GM12878 (cell line): Measurements from ENCODE around the gene PSPN. TPM values are rescaled to one million over a fixed set of nuclear protein-coding genes. Genes with fewer than 3 reads are reported as not detected.

ENCODE experiments used
- BACH1 ChIP-seq: fragments of 450-650 bp; IDR thresholded peaks from 2 replicates; pipeline ENCODE4 v1.6.1; 2017; ENCODE audit warnings: mild to moderate bottlenecking, borderline replicate concordance
- BCL11A ChIP-seq: IDR thresholded peaks from 2 replicates; pipeline ENCODE4 v1.6.1; 2011; ENCODE audit warnings: low read depth, low read length
- BMI1 ChIP-seq: fragments of 450-650 bp; IDR thresholded peaks from 2 replicates; pipeline ENCODE4 v1.6.1; 2016; ENCODE audit warnings: mild to moderate bottlenecking, moderate library complexity, borderline replicate concordance
- CEBPZ ChIP-seq: fragments of 150-350 bp; IDR thresholded peaks from 2 replicates; pipeline ENCODE4 v1.6.1; 2016; ENCODE audit warnings: low read depth, low read length
- EGR1 ChIP-seq, 2 experiments: IDR thresholded peaks; 1 replicate in 1 of 2; 2 replicates in 1 of 2; pipeline ENCODE4 v1.6.1; 2011 to 2012; ENCODE audit warnings: low read depth in 2 of 2, low read length in 2 of 2, borderline replicate concordance in 1 of 2, mild to moderate bottlenecking in 1 of 2, moderate library complexity in 1 of 2
- ELK1 ChIP-seq: IDR thresholded peaks from 2 replicates; pipeline ENCODE4 v1.6.1; 2012; ENCODE audit warnings: low read depth, low read length, improper control_type of control experiment
- FOXM1 ChIP-seq: IDR thresholded peaks from 2 replicates; pipeline ENCODE4 v1.6.1; 2012; ENCODE audit warnings: low read depth, mild to moderate bottlenecking, inconsistent platforms, low read length, moderate library complexity
- GABPA ChIP-seq: IDR thresholded peaks from 2 replicates; pipeline ENCODE4 v1.6.1; 2014; ENCODE audit warnings: antibody characterized with exemption, low read depth, mild to moderate bottlenecking, inconsistent platforms
- HCFC1 ChIP-seq: fragments of 150-350 bp; IDR thresholded peaks from 2 replicates; pipeline ENCODE4 v1.6.1; 2014; ENCODE audit warnings: low read length
- MEF2B ChIP-seq: fragments of 450-650 bp; IDR thresholded peaks from 2 replicates; pipeline ENCODE4 v1.6.1; 2018; ENCODE audit warnings: mild to moderate bottlenecking, moderate library complexity; ENCODE audit not compliant: partially characterized antibody, poor library complexity, severe bottlenecking
- NR2F1 ChIP-seq: fragments of 450-650 bp; conservative IDR thresholded peaks from 2 replicates; pipeline ENCODE4 v1.6.1; 2017; ENCODE audit warnings: mild to moderate bottlenecking
- POLR2AphosphoS2 ChIP-seq: IDR thresholded peaks from 2 replicates; pipeline ENCODE4 v1.6.1; 2011; ENCODE audit warnings: low read depth, mild to moderate bottlenecking, low read length, improper control_type of control experiment, moderate library complexity
- POLR2AphosphoS5 ChIP-seq: IDR thresholded peaks from 2 replicates; pipeline ENCODE4 v1.6.1; 2011; ENCODE audit warnings: mild to moderate bottlenecking, low read length, inconsistent platforms
- RUNX3 ChIP-seq: IDR thresholded peaks from 2 replicates; pipeline ENCODE4 v1.6.1; 2012; ENCODE audit warnings: low read length, inconsistent platforms
- SIN3A ChIP-seq: IDR thresholded peaks from 2 replicates; pipeline ENCODE4 v1.6.1; 2012; ENCODE audit warnings: low read depth, low read length, improper control_type of control experiment
- SMAD1 ChIP-seq: fragments of 450-650 bp; IDR thresholded peaks from 2 replicates; pipeline ENCODE4 v1.6.1; 2018; ENCODE audit warnings: mild to moderate bottlenecking, low read depth; ENCODE audit not compliant: partially characterized antibody
- SMC3 ChIP-seq: IDR thresholded peaks from 2 replicates; pipeline ENCODE4 v1.6.1; 2011; ENCODE audit warnings: low read length, improper control_type of control experiment, borderline replicate concordance
- SREBF1 ChIP-seq: IDR thresholded peaks from 2 replicates; pipeline ENCODE4 v1.6.1; 2012; ENCODE audit warnings: mild to moderate bottlenecking, low read length
- ZBED1 ChIP-seq: IDR thresholded peaks from 2 replicates; pipeline ENCODE4 v1.6.1; 2016; ENCODE audit warnings: borderline replicate concordance
- ZBTB4 ChIP-seq: fragments of 450-650 bp; formaldehyde crosslinking; IDR thresholded peaks from 2 replicates; pipeline ENCODE4 v1.4.0; 2022; ENCODE audit warnings: mild to moderate bottlenecking, moderate library complexity
- polyA plus RNA-seq, 11 experiments: library from polyadenylated mRNA; depleted of rRNA in 4 of 11; unstranded in 6 of 11; stranded (reverse) in 5 of 11; fragments of >200 nt; fragmentation: Nextera tagmentation in 4 of 11; fragmentation: Illumina TruSeq in 1 of 11; extraction: Ambion mirVana in 4 of 11; extraction: Trizol in 1 of 11; gene quantifications; 1 replicate in 1 of 11; 2 replicates in 10 of 11; pipeline versions ENCODE4 v1.2.1 to v1.2.3, GENCODE V29; 2011 to 2016; ENCODE audit warnings: inconsistent platforms in 2 of 11, missing spikeins in 2 of 11, low read depth in 1 of 11
- total RNA-seq, 4 experiments: library from RNA; depleted of rRNA in 3 of 4; stranded (reverse); fragments of >200 nt in 3 of 4; fragmentation: Illumina TruSeq in 1 of 4; extraction: Trizol in 1 of 4; gene quantifications; 2 replicates each; pipeline versions ENCODE4 v1.2.1 to v1.2.3, GENCODE V29; 2013 to 2021

The PSPN gene
- total and polyA plus RNA-seq, 10 of the 15 experiments (the other 5 are each of a cell fraction or from before 2014, with no cell fraction given), result 0.27 to 1.2 (median 0.66) TPM

- TF ChIP-seq CEBPZ, result peak; percentile 98
- no peak for TF ChIP-seq ZBED1
- TF ChIP-seq HCFC1, result peak; percentile 24; the same call in 1 of the 2 replicates
- no peak for TF ChIP-seq BMI1
- TF ChIP-seq FOXM1, result no peak; the same call in 1 of the 2 replicates
- TF ChIP-seq ELK1, result no peak
- TF ChIP-seq EGR1 (IDR thresholded peaks at IDR 0.05; ENCODE audit: borderline replicate concordance in 1 of 2, low read depth in 2 of 2, low read length in 2 of 2), result peak in 1 of 2 experiments; percentile 80; a peak in 2 of 3 replicates
- TF ChIP-seq GABPA, result peak; percentile 81
- no peak for TF ChIP-seq ZBTB4 (CRISPR knock-in tag)
- peak; percentile 64 for TF ChIP-seq SREBF1
- TF ChIP-seq SIN3A, result no peak
- TF ChIP-seq NR2F1, result no peak
- TF ChIP-seq BCL11A, result no peak
- TF ChIP-seq POLR2AphosphoS2, result no peak
- TF ChIP-seq BACH1, result no peak
- 0 out of 2 replicates have a peak, but pooled peaks have one; percentile 53 for TF ChIP-seq POLR2AphosphoS5
- TF ChIP-seq SMAD1, result no peak
- TF ChIP-seq SMC3, result no peak
- no peak for TF ChIP-seq MEF2B
- TF ChIP-seq RUNX3, result peak; percentile 79
These were observed 49.4 kb upstream of the PSPN start (continued) for GRCh38 chr19:6424939-6425731.
